ENCODE measurements around the gene ELOB.

GRCh38 chr16:2766430-2767139 is 10.5 kb downstream of the ELOB start:
- no peak for TF ChIP-seq CTCF (conservative IDR thresholded peaks at IDR 0.05)
- TF ChIP-seq EZH2 (IDR thresholded peaks at IDR 0.05; ENCODE audit: low read depth) = no peak
